ENCODE measurements around the gene XYLT1. TPM values are rescaled to one million over a fixed set of nuclear protein-coding genes. Genes with fewer than 3 reads are reported as not detected.

The XYLT1 gene
- total and polyA plus RNA-seq, 2 of the 4 experiments (the other 2 are of a cell fraction): 9.0 to 12.7 TPM

- TF ChIP-seq FOS (IDR thresholded peaks at IDR 0.05; ENCODE audit: low read depth, low read length) (no peak), NFE2L2 (IDR thresholded peaks at IDR 0.05; ENCODE audit: low read depth, low read length) (no peak), SMC3 (IDR thresholded peaks at IDR 0.05; ENCODE audit: low read depth, low read length) (no peak), MAFK (IDR thresholded peaks at IDR 0.05; ENCODE audit: low read depth, low read length) (no peak), CTCF (conservative IDR thresholded peaks at IDR 0.05; ENCODE audit: low read depth, low read length) (no peak), BHLHE40 (IDR thresholded peaks at IDR 0.05; ENCODE audit: low read depth, low read length) (no peak), MXI1 (IDR thresholded peaks at IDR 0.05; ENCODE audit: borderline replicate concordance, low read depth, low read length) (no peak)
Observed at GRCh38 chr16:17106243-17106791, 364.4 kb downstream of the XYLT1 start.

More at GRCh38 chr16:17106243-17106791, 364.4 kb downstream of the XYLT1 start:
- H4K20me1 ChIP-seq (ENCODE audit: insufficient read depth, low read length): no peaks in the 10 kb centered on the region
- H2AK5ac ChIP-seq (ENCODE audit: low read depth, low read length): no peak overlapping the region
- ChIA-PET CTCF (interaction anchor here (1.1 kb wide), 1 partner anchor 13 kb away, joined by 3 read pairs; no protein-coding TSS in a partner anchor), POLR2A (ENCODE audit: unreplicated experiment) (no interaction called here)
- peaks cover 4% of the 10 kb centered on the region; the same call in 1 of the 2 replicates for H3K9me1 ChIP-seq (ENCODE audit: insufficient read depth, low read length)
- no peaks in the 10 kb centered on the region for H3K79me1 ChIP-seq (ENCODE audit: low read depth in 1 of 2, low read length in 2 of 2)
- dilution Hi-C loops (cut with HindIII; ENCODE audit: low sequenced_read_pairs, unreplicated experiment): no loop called here
- peak overlapping the region; percentile 25 for H2AK9ac ChIP-seq (replicated peaks; ENCODE audit: low read depth, low read length, poor library complexity)
- H3K36me3 ChIP-seq (ENCODE audit: control insufficient read depth, insufficient read depth, low read length): no peaks in the 10 kb centered on the region
- no peak overlapping the region for H3K23ac ChIP-seq (ENCODE audit: low read depth, low read length)
- no peak overlapping the region for H2BK20ac ChIP-seq (ENCODE audit: low read depth, low read length)
- no peak overlapping the region for H2BK120ac ChIP-seq (ENCODE audit: low read depth, low read length)
- no peak overlapping the region for H2BK15ac ChIP-seq (ENCODE audit: low read depth, low read length)
- H4K8ac ChIP-seq (ENCODE audit: low read depth in 2 of 2, low read length in 2 of 2): no peak overlapping the region
- intact Hi-C loops (cut with micrococcal nuclease): no loop called here
- H2BK5ac ChIP-seq (ENCODE audit: low read depth, low read length, poor library complexity, severe bottlenecking): no peak overlapping the region
- BruUV-seq (replicated peaks): no TSS peak
- no peak overlapping the region for H3K56ac ChIP-seq (ENCODE audit: extremely low read depth, insufficient read depth, low read length)
- DNase-seq (no peak), ATAC-seq (ENCODE audit: low read depth) (no peak)
- in situ Hi-C loops (cut with MboI; ENCODE audit: low sequenced_read_pairs): no loop called here
- WGBS, 2 experiments (ENCODE audit: extremely low coverage in 2 of 2, insufficient read length in 1 of 2): 50% methylated on average over 6 of the region's 14 CpGs; no CpG with 5 or more reads in 1 of the 2 experiments
- H3K4me2 ChIP-seq (ENCODE audit: low read depth, low read length): no peak overlapping the region
- no peak overlapping the region for H3K4ac ChIP-seq (ENCODE audit: low read depth, low read length)
- H3K14ac ChIP-seq (replicated peaks; ENCODE audit: low read depth, low read length): no peak overlapping the region
- no peak overlapping the region for H3K27ac ChIP-seq (ENCODE audit: insufficient read depth, low read length)
- H4K91ac ChIP-seq (ENCODE audit: insufficient read depth, low read depth, low read length): no peak overlapping the region
- no peak overlapping the region for H3K18ac ChIP-seq (ENCODE audit: low read depth, low read length)
- H4K5ac ChIP-seq (ENCODE audit: low read depth, low read length): no peak overlapping the region
- no peak overlapping the region for H3K9ac ChIP-seq (ENCODE audit: low read depth, low read length)
- H3K9me3 ChIP-seq (ENCODE audit: control insufficient read depth, insufficient read depth, low read length): no peaks in the 10 kb centered on the region
- no peaks in the 10 kb centered on the region for H3K27me3 ChIP-seq (ENCODE audit: control insufficient read depth, insufficient read depth, low read length)
- no peak overlapping the region for H2AFZ ChIP-seq (replicated peaks; ENCODE audit: low read length, poor library complexity)
- no peaks in the 10 kb centered on the region for H3K4me1 ChIP-seq (ENCODE audit: control insufficient read depth, insufficient read depth, low read length)
- H3K4me3 ChIP-seq (ENCODE audit: insufficient read depth, low read depth, low read length): no peak overlapping the region
